Breast epithelium (tissue), 4 donors: ENCODE measurements around the gene EIF4E3. TPM values are rescaled to one million over a fixed set of nuclear protein-coding genes. Genes with fewer than 3 reads are reported as not detected.

Source experiments
- DNase-seq, 2 donors: peaks; one replicate each; pipeline ENCODE4 v3.0.0-alpha.2; 2019; ENCODE audit warnings: low spot score in 2 of 2
- H3K27ac ChIP-seq, 2 donors: fragments of 200-600 bp; sonication (generic) in 1 of 2; one replicate each; pipeline ENCODE4 v1.5.1; 2016 to 2019; ENCODE audit warnings: mild to moderate bottlenecking in 1 of 2
- H3K27me3 ChIP-seq, 2 donors: fragments of 200-600 bp; sonication (generic) in 1 of 2; one replicate each; pipeline versions ENCODE4 v1.5.1 to v1.6.0; 2017 to 2019; ENCODE audit warnings: control low read depth in 1 of 2, mild to moderate bottlenecking in 1 of 2
- H3K36me3 ChIP-seq: fragments of 200-600 bp; one replicate; pipeline ENCODE4 v1.5.1; 2019
- H3K4me1 ChIP-seq, 2 donors: fragments of 200-600 bp; sonication (generic); one replicate each; pipeline ENCODE4 v1.5.1; 2016 to 2019; ENCODE audit warnings: control low read depth in 1 of 2
- H3K4me3 ChIP-seq, 3 donors: fragments of 200-600 bp; sonication (generic); 1 replicate in 2 of 3; 2 replicates in 1 of 3; pipeline ENCODE4 v1.5.1; 2016 to 2019; ENCODE audit warnings: mild to moderate bottlenecking in 3 of 3, moderate library complexity in 2 of 3
- H3K9me3 ChIP-seq, 2 donors: fragments of 200-600 bp; sonication (generic) in 1 of 2; one replicate each; pipeline ENCODE4 v1.5.1; 2016 to 2019; ENCODE audit warnings: control low read depth in 1 of 2
- CTCF ChIP-seq, 3 donors: fragments of 450-650 bp; IDR thresholded peaks; one replicate each; pipeline ENCODE4 v1.5.1; 2016 to 2017; ENCODE audit warnings: antibody characterized with exemption in 3 of 3, mild to moderate bottlenecking in 3 of 3, moderate library complexity in 3 of 3
- POLR2A ChIP-seq: fragments of 450-650 bp; IDR thresholded peaks from one replicate; pipeline ENCODE4 v1.6.1; 2016; ENCODE audit warnings: antibody characterized with exemption, mild to moderate bottlenecking, moderate library complexity
- POLR2AphosphoS5 ChIP-seq, 3 donors: sonication (generic); formaldehyde crosslinking; IDR thresholded peaks; one replicate each; pipeline ENCODE4 v1.6.1; 2017; ENCODE audit warnings: antibody characterized with exemption in 3 of 3
- intact Hi-C: fragments of 100-400 bp; cut with DNase I; formaldehyde crosslinking; loops from one replicate; pipeline ENCODE4 v1.15.1; 2023; ENCODE audit warnings: low total_unique reads
- total RNA-seq, 3 donors: library from RNA; depleted of rRNA; stranded (reverse); fragments of >200 nt; gene quantifications; one replicate each; pipeline ENCODE4 v1.1.0, GENCODE V29; 2016

The EIF4E3 gene
- total RNA-seq, 3 donors from 2014 or later = 16.1 to 34.4 (median 19.3) TPM

- DNase-seq = no peak
- Histone ChIP-seq H3K4me3 (no peak overlapping the region), H3K36me3 (no peaks in the 10 kb centered on the region), H3K9me3 (peaks cover 0 to 4% of the 10 kb centered on the region in 2 donors), H3K27ac (no peak overlapping the region), H3K27me3 (no peaks in the 10 kb centered on the region), H3K4me1 (no peaks in the 10 kb centered on the region)
- TF ChIP-seq POLR2AphosphoS5 (IDR thresholded peaks at IDR 0.05) (no peak), CTCF (IDR thresholded peaks at IDR 0.05) (no peak), POLR2A (no peak)
- intact Hi-C loops = no loop called here
Measured at GRCh38 chr3:71733319-71733718, 8.1 kb upstream of the EIF4E3 start.

GRCh38 chr3:71732637-71733036, 7.4 kb upstream of the EIF4E3 start:
- Histone ChIP-seq H3K36me3 (no peaks in the 10 kb centered on the region), H3K27me3 (no peaks in the 10 kb centered on the region), H3K4me1 (no peaks in the 10 kb centered on the region), H3K27ac (no peak overlapping the region), H3K4me3 (no peak overlapping the region), H3K9me3 (peaks cover 0 to 4% of the 10 kb centered on the region in 2 donors)
- intact Hi-C loops = no loop called here
- TF ChIP-seq CTCF (IDR thresholded peaks at IDR 0.05) (no peak), POLR2A (no peak), POLR2AphosphoS5 (IDR thresholded peaks at IDR 0.05) (no peak)
- no peak for DNase-seq

GRCh38 chr3:71728632-71729342, 3.6 kb upstream of the EIF4E3 start:
- intact Hi-C loops = loop anchor here (2.0 kb wide), 1 partner anchor 72 kb away; no protein-coding TSS in a partner anchor
- H3K36me3 ChIP-seq = no peaks in the 10 kb centered on the region
- TF ChIP-seq POLR2A = no peak
- TF ChIP-seq CTCF (IDR thresholded peaks at IDR 0.05) = no peak
- no peak for TF ChIP-seq POLR2AphosphoS5 (IDR thresholded peaks at IDR 0.05)
- no peaks in the 10 kb centered on the region for H3K9me3 ChIP-seq
- no peaks in the 10 kb centered on the region for H3K27me3 ChIP-seq
- H3K27ac ChIP-seq = no peak overlapping the region
- H3K4me3 ChIP-seq = no peak overlapping the region
- no peak for DNase-seq
- no peaks in the 10 kb centered on the region for H3K4me1 ChIP-seq

- no peaks in the 10 kb centered on the region for H3K27me3 ChIP-seq
- no peaks in the 10 kb centered on the region for H3K4me1 ChIP-seq
- DNase-seq = no peak
- H3K9me3 ChIP-seq = no peaks in the 10 kb centered on the region
- no peaks in the 10 kb centered on the region for H3K36me3 ChIP-seq
- H3K4me3 ChIP-seq = peak overlapping the region in 2 of 3 donors; percentile 85 to 96
- no peak for TF ChIP-seq POLR2AphosphoS5 (IDR thresholded peaks at IDR 0.05)
- no peak for TF ChIP-seq CTCF (IDR thresholded peaks at IDR 0.05)
- no peak for TF ChIP-seq POLR2A
- peak overlapping the region; percentile 68 to 82 for H3K27ac ChIP-seq
- intact Hi-C loops = no loop called here
Measured at GRCh38 chr3:71726146-71726545, 944 bp upstream of the EIF4E3 start.

GRCh38 chr3:71724584-71725270, 475 bp downstream of the EIF4E3 start:
- peak overlapping the region; percentile 83 to 87 for H3K27ac ChIP-seq
- no peak for DNase-seq
- intact Hi-C loops = no loop called here

More at GRCh38 chr3:71724584-71725270, 475 bp downstream of the EIF4E3 start:
- H3K4me3 ChIP-seq = peak overlapping the region; percentile 76 to 96 (median 85)
- no peaks in the 10 kb centered on the region for H3K4me1 ChIP-seq
- no peaks in the 10 kb centered on the region for H3K27me3 ChIP-seq
- no peaks in the 10 kb centered on the region for H3K9me3 ChIP-seq
- TF ChIP-seq CTCF (IDR thresholded peaks at IDR 0.05) (no peak), POLR2AphosphoS5 (IDR thresholded peaks at IDR 0.05) (peak in 1 of 3 donors; percentile 28)
- H3K36me3 ChIP-seq = no peaks in the 10 kb centered on the region
